ENCODE data around the gene ZBTB7A.

The ZBTB7A gene

DNA sequence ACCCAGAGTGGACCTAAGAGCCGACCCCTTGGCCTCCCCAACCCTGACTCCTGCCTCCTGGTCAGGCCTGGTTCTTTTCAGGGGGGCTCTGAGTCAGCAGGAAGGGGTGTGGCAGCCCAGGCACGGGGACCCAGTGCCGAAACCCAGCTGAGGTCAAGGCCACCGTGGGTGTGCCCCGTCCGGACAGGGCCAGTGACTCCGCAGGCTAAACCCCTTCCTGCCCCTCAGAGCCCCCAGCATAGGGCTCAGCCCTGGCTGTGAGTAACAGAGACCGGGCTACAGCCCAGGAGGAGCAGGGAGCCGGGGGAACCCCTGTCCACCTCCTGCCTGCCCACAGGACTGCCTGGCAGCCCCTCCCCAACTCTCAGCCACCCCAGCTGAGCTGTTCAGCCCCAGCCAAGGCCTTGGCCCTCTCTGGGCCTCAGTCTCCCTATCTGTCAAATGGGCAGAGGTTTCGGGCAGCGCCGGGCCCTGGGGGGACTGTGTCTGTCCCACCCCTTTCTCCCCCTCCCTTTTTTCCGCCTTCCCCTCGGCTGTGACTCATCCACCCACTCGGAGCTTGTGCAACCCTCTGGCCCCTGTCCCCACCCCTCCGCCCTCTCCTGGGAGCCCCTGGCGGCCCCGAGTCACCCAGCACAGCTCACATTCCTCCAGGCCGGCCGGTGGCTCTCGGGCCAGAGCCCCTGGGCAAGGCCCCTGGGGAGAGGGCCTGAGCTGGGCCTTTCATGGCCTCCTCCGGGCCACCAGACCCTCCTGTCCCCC lies 8.6 kb downstream of the ZBTB7A start:
- Mint-ChIP-seq H3K36me3 (ENCODE audit: low read depth) (peaks cover 17% of the 10 kb centered on the region), H3K9me3 (no peaks in the 10 kb centered on the region), H3K4me1 (ENCODE audit: low read depth) (peaks cover 11% of the 10 kb centered on the region), H3K27ac (peak overlapping the region; percentile 15), H3K4me3 (no peak overlapping the region), H3K27me3 (ENCODE audit: low read depth) (no peaks in the 10 kb centered on the region)

DNA sequence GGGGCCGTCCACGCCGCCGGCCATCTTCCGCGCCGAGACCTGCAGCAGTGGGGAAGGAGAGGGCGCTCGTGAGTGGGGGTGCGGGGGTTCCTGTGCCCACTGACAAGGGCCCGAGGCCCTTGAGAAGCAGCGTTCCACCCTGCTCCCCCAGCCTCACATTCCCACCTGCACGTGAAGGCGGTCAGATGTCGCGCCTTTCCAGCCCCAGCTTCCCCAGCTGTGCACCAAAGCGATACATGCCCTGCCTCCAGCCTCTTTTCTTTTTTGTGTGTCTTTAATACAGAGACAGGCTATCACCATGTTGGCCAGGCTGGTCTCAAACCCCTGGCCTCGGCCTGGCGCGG lies 11.5 kb downstream of the ZBTB7A start:
- peaks cover 15% of the 10 kb centered on the region for H3K4me1 Mint-ChIP-seq (ENCODE audit: low read depth)
- no peak overlapping the region for H3K27ac Mint-ChIP-seq
- no peaks in the 10 kb centered on the region for H3K27me3 Mint-ChIP-seq (ENCODE audit: low read depth)
- no peaks in the 10 kb centered on the region for H3K9me3 Mint-ChIP-seq
- H3K4me3 Mint-ChIP-seq, result no peak overlapping the region
- H3K36me3 Mint-ChIP-seq (ENCODE audit: low read depth), result peaks cover 32% of the 10 kb centered on the region

GRCh38 chr19:4054441-4055208 lies 12.1 kb downstream of the ZBTB7A start:
- no peak overlapping the region for H3K4me3 Mint-ChIP-seq
- H3K4me1 Mint-ChIP-seq (ENCODE audit: low read depth), result peaks cover 15% of the 10 kb centered on the region

GRCh38 chr19:4053423-4054324 lies 13.0 kb downstream of the ZBTB7A start:
- H3K9me3 Mint-ChIP-seq, result no peaks in the 10 kb centered on the region
- H3K27me3 Mint-ChIP-seq (ENCODE audit: low read depth), result no peaks in the 10 kb centered on the region
- peaks cover 15% of the 10 kb centered on the region for H3K4me1 Mint-ChIP-seq (ENCODE audit: low read depth)
- H3K36me3 Mint-ChIP-seq (ENCODE audit: low read depth), result peaks cover 37% of the 10 kb centered on the region
- no peak overlapping the region for H3K4me3 Mint-ChIP-seq
- H3K27ac Mint-ChIP-seq, result no peak overlapping the region

More at GRCh38 chr19:4054441-4055208, 12.1 kb downstream of the ZBTB7A start:
- Mint-ChIP-seq H3K9me3 (no peaks in the 10 kb centered on the region), H3K36me3 (ENCODE audit: low read depth) (peaks cover 36% of the 10 kb centered on the region), H3K27me3 (ENCODE audit: low read depth) (no peaks in the 10 kb centered on the region), H3K27ac (no peak overlapping the region)

- H3K4me3 Mint-ChIP-seq, result no peak overlapping the region
- H3K4me1 Mint-ChIP-seq (ENCODE audit: low read depth), result peaks cover 15% of the 10 kb centered on the region
- no peak overlapping the region for H3K27ac Mint-ChIP-seq
- H3K27me3 Mint-ChIP-seq (ENCODE audit: low read depth), result no peaks in the 10 kb centered on the region
- H3K9me3 Mint-ChIP-seq, result no peaks in the 10 kb centered on the region
- peaks cover 37% of the 10 kb centered on the region for H3K36me3 Mint-ChIP-seq (ENCODE audit: low read depth)
These were observed 13.7 kb downstream of the ZBTB7A start for GRCh38 chr19:4052993-4053422.

DNA sequence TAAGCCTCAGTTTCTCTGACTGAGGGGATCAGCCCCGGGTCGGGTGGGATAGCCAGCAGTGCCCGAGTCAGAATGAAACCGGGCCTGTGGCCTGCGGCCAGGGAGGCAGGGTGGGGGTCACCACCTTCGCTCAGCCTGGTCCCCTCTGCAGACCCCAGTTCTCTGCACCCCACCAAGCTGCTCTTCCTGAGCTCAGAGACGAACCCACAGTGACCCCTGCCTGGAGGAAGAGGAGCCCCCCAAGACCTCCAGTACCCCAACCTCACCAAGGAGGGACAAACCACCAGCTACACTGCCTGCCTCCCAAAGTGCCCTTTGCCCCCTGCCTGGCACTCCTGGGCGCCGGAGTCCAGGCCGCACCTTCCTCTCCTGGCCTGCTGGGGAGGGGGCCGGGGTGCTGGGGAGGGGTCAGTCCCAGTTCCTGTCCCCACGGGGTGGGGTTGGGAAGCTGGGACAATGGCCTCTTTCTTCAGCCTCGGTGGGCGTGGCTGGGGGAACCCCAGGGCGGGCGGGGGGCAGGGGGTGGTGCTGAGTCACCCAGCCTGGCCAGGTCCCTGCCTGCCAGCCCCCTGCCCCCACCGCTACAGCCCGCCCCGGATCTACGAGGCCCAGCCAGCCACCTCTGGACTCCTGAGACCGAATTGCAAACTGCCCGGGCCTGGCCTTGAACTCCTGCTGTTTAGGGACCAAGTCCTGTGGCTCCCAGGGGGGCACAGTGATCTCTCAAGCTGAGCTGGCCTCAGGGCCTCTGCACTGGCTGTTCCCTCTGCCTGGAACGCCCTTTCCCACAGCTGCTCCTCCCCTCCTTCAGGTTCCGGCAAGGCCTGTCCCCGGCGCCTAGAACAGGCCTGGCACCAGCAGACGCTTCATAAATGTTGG lies 14.3 kb downstream of the ZBTB7A start:
- Mint-ChIP-seq H3K27me3 (ENCODE audit: low read depth) (no peaks in the 10 kb centered on the region), H3K9me3 (no peaks in the 10 kb centered on the region), H3K4me3 (no peak overlapping the region), H3K4me1 (ENCODE audit: low read depth) (peaks cover 14% of the 10 kb centered on the region), H3K36me3 (ENCODE audit: low read depth) (peaks cover 33% of the 10 kb centered on the region), H3K27ac (no peak overlapping the region)

GRCh38 chr19:4051175-4052101 lies 15.3 kb downstream of the ZBTB7A start:
- Mint-ChIP-seq H3K4me1 (ENCODE audit: low read depth) (peaks cover 13% of the 10 kb centered on the region), H3K9me3 (no peaks in the 10 kb centered on the region), H3K4me3 (no peak overlapping the region), H3K36me3 (ENCODE audit: low read depth) (peaks cover 34% of the 10 kb centered on the region), H3K27me3 (ENCODE audit: low read depth) (no peaks in the 10 kb centered on the region), H3K27ac (no peak overlapping the region)

GRCh38 chr19:4049432-4049831 lies 17.3 kb downstream of the ZBTB7A start:
- no peaks in the 10 kb centered on the region for H3K9me3 Mint-ChIP-seq
- peaks cover 31% of the 10 kb centered on the region for H3K36me3 Mint-ChIP-seq (ENCODE audit: low read depth)
- H3K27me3 Mint-ChIP-seq (ENCODE audit: low read depth), result no peaks in the 10 kb centered on the region
- no peak overlapping the region for H3K27ac Mint-ChIP-seq
- H3K4me1 Mint-ChIP-seq (ENCODE audit: low read depth), result peaks cover 13% of the 10 kb centered on the region
- no peak overlapping the region for H3K4me3 Mint-ChIP-seq

GRCh38 chr19:4046946-4047683 lies 19.6 kb downstream of the ZBTB7A start:
- Mint-ChIP-seq H3K4me3 (no peak overlapping the region), H3K27ac (no peak overlapping the region), H3K9me3 (no peaks in the 10 kb centered on the region), H3K36me3 (ENCODE audit: low read depth) (peaks cover 19% of the 10 kb centered on the region), H3K4me1 (ENCODE audit: low read depth) (peaks cover 4% of the 10 kb centered on the region), H3K27me3 (ENCODE audit: low read depth) (no peaks in the 10 kb centered on the region)

DNA sequence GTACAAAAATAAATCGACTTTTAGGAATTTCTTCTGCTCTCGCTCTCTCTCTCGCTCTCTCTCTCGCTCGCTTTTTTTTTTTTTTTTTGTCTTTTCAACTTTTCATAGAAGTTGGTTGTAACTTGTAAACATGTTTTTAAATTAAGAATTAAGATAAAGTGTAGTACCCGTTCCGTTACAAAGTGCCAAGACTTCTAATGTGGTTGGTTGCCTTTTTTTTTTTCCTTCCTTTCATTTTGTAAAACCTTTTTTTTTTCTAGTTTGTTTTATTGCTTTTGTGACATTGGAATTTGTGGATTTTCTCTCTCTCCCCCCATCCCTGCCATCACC lies 20.4 kb downstream of the ZBTB7A start:
- H3K4me3 Mint-ChIP-seq, result no peak overlapping the region
- H3K36me3 Mint-ChIP-seq (ENCODE audit: low read depth), result peaks cover 16% of the 10 kb centered on the region
- H3K27me3 Mint-ChIP-seq (ENCODE audit: low read depth), result no peaks in the 10 kb centered on the region
- H3K4me1 Mint-ChIP-seq (ENCODE audit: low read depth), result peaks cover 4% of the 10 kb centered on the region
- no peaks in the 10 kb centered on the region for H3K9me3 Mint-ChIP-seq
- peak overlapping the region; percentile 7 for H3K27ac Mint-ChIP-seq

GRCh38 chr19:4045597-4046361 lies 20.9 kb downstream of the ZBTB7A start:
- H3K4me1 Mint-ChIP-seq (ENCODE audit: low read depth), result peaks cover 4% of the 10 kb centered on the region
- no peak overlapping the region for H3K27ac Mint-ChIP-seq
- no peaks in the 10 kb centered on the region for H3K27me3 Mint-ChIP-seq (ENCODE audit: low read depth)
- H3K36me3 Mint-ChIP-seq (ENCODE audit: low read depth), result peaks cover 12% of the 10 kb centered on the region
- no peak overlapping the region for H3K4me3 Mint-ChIP-seq
- H3K9me3 Mint-ChIP-seq, result no peaks in the 10 kb centered on the region

DNA sequence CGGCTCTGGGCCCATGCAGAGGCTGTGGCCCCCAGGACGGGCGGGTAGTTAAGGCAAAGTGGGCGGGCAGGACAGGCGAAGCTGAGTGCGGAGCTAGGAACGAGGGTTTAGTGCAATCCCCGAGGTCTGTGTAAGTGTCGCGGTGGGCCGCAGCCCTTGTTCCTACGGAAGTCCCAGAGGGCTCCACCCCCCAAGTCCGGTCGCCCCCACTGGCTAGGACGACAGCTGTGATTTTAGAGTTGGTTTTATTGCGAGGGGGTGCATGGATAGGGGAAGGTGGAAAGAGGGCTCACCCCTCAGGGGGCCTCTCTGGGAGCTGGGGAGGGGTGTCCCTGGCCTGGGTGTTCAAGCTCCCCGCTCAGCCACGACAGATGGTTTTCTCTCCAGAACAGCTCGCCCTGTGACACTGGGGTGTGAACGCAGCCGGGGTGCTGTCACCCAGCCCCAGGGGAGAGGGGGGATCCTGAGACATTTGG lies 21.7 kb downstream of the ZBTB7A start:
- Mint-ChIP-seq H3K9me3 (no peaks in the 10 kb centered on the region), H3K4me3 (no peak overlapping the region), H3K27ac (no peak overlapping the region), H3K36me3 (ENCODE audit: low read depth) (peaks cover 8% of the 10 kb centered on the region), H3K4me1 (ENCODE audit: low read depth) (no peaks in the 10 kb centered on the region), H3K27me3 (ENCODE audit: low read depth) (no peaks in the 10 kb centered on the region)
